GM12891 (cell line): ENCODE measurements around the gene ANKRD29.
A peak's percentile ranks its signal among the peaks of the same experiment; 100 is the strongest.

ENCODE experiments used
- DNase-seq: peaks from one replicate; pipeline ENCODE4 v3.0.0; 2011; ENCODE audit warnings: low spot score; ENCODE audit not compliant: insufficient read length
- FAIRE-seq: peaks from 2 replicates; lab custom pipeline; 2011; peaks lifted over from hg19 to GRCh38; lab: Jason Lieb, UNC
- PAX5 ChIP-seq: IDR thresholded peaks from 2 replicates; pipeline ENCODE4 v1.6.1; 2011; ENCODE audit warnings: low read length, moderate library complexity, mild to moderate bottlenecking; ENCODE audit not compliant: insufficient read depth, severe bottlenecking
- POLR2A ChIP-seq: IDR thresholded peaks from 2 replicates; pipeline ENCODE4 v1.6.1; 2011; ENCODE audit warnings: low read depth, low read length, control low read depth
- POLR2AphosphoS5 ChIP-seq: IDR thresholded peaks from 2 replicates; pipeline ENCODE4 v1.6.1; 2011; ENCODE audit warnings: low read depth, low read length, control low read depth
- POU2F2 ChIP-seq: IDR thresholded peaks from 2 replicates; pipeline ENCODE4 v1.6.1; 2011; ENCODE audit warnings: low read depth, mild to moderate bottlenecking, control low read depth, low read length, moderate library complexity
- SPI1 ChIP-seq: IDR thresholded peaks from 2 replicates; pipeline ENCODE4 v1.6.1; 2011; ENCODE audit warnings: low read depth, low read length, control low read depth
- TAF1 ChIP-seq: IDR thresholded peaks from 2 replicates; pipeline ENCODE4 v1.6.1; 2011; ENCODE audit warnings: low read depth, low read length, control low read depth

Gene ANKRD29

GRCh38 chr18:23605941-23606340, 56.8 kb downstream of the ANKRD29 start:
- DNase-seq (no peak), FAIRE-seq (no peak)
- TF ChIP-seq SPI1 (no peak), TAF1 (no peak), POU2F2 (no peak), POLR2AphosphoS5 (no peak), PAX5 (no peak), POLR2A (no peak)

GRCh38 chr18:23599809-23600208, 62.9 kb downstream of the ANKRD29 start:
- FAIRE-seq (no peak), DNase-seq (no peak)
- no peak for TF ChIP-seq PAX5
- TF ChIP-seq POLR2A: no peak
- no peak for TF ChIP-seq SPI1
- TF ChIP-seq POLR2AphosphoS5: no peak
- TF ChIP-seq TAF1: no peak
- no peak for TF ChIP-seq POU2F2

- DNase-seq (no peak), FAIRE-seq (no peak)
- TF ChIP-seq SPI1 (peak; percentile 47; the same call in 1 of the 2 replicates), TAF1 (no peak)
Measured at GRCh38 chr18:23596183-23596582, 66.5 kb downstream of the ANKRD29 start.

- FAIRE-seq (no peak), DNase-seq (no peak)
- no peak for TF ChIP-seq SPI1
- no peak for TF ChIP-seq POU2F2
- TF ChIP-seq POLR2A: no peak
- TF ChIP-seq PAX5: no peak
- no peak for TF ChIP-seq TAF1
- no peak for TF ChIP-seq POLR2AphosphoS5
Measured at GRCh38 chr18:23595591-23595990, 67.1 kb downstream of the ANKRD29 start.

GRCh38 chr18:23593720-23594119, 69.0 kb downstream of the ANKRD29 start:
- FAIRE-seq (no peak), DNase-seq (no peak)
- TF ChIP-seq SPI1 (no peak), TAF1 (no peak), POLR2A (no peak), PAX5 (no peak), POU2F2 (no peak)

GRCh38 chr18:23592911-23593310, 69.8 kb downstream of the ANKRD29 start:
- TF ChIP-seq POU2F2 (no peak), SPI1 (no peak), PAX5 (no peak), TAF1 (no peak), POLR2A (no peak), POLR2AphosphoS5 (no peak)
- FAIRE-seq (no peak), DNase-seq (no peak)

- TF ChIP-seq PAX5: no peak
- no peak for DNase-seq
- FAIRE-seq: no peak
Measured at GRCh38 chr18:23591011-23591410, 71.7 kb downstream of the ANKRD29 start.

- DNase-seq (no peak), FAIRE-seq (no peak)
- TF ChIP-seq POLR2AphosphoS5 (no peak), PAX5 (no peak), TAF1 (no peak), SPI1 (no peak), POLR2A (no peak), POU2F2 (no peak)
Measured at GRCh38 chr18:23588836-23589560, 73.7 kb downstream of the ANKRD29 start.

GRCh38 chr18:23587220-23587642, 75.5 kb downstream of the ANKRD29 start:
- no peak for FAIRE-seq
- TF ChIP-seq POLR2A (no peak), TAF1 (no peak), SPI1 (no peak), POU2F2 (no peak), PAX5 (no peak), POLR2AphosphoS5 (no peak)
- DNase-seq: no peak
